ENCODE measurements around the gene CAPN2.

DNA sequence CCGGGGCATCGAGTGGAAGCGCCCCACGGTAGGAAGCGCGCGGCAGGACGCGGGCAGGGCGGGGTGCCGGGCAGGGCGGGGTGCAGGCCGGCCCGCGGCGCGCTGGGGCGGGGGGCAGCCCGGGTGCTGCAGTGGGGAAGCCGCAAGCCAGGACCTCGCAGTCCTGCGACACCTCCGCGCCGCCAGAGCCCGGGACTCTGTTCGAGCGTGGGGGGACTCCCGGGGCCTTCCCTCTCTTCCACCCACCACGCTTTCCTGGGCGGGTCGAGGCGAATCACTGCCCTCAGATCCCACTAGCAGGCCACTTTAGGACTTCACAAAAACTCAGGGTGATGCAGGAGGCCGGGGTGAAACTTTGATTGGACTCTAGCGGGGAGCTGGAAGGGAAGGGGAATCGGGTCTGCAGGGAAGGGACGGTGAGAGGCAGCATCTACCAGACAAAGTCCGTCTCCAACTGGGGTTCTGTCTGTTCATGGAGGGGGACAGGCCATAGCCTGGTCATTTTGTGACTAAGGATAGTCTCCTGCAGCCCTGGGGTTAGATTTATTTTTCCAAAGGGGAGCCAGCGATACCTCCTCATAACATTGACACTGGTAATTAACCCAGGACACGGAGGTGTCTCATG lies 623 bp downstream of the CAPN2 start:
- no peak for TF ChIP-seq POLR2AphosphoS5 (IDR thresholded peaks at IDR 0.05)
- TF ChIP-seq, protein P1, sequence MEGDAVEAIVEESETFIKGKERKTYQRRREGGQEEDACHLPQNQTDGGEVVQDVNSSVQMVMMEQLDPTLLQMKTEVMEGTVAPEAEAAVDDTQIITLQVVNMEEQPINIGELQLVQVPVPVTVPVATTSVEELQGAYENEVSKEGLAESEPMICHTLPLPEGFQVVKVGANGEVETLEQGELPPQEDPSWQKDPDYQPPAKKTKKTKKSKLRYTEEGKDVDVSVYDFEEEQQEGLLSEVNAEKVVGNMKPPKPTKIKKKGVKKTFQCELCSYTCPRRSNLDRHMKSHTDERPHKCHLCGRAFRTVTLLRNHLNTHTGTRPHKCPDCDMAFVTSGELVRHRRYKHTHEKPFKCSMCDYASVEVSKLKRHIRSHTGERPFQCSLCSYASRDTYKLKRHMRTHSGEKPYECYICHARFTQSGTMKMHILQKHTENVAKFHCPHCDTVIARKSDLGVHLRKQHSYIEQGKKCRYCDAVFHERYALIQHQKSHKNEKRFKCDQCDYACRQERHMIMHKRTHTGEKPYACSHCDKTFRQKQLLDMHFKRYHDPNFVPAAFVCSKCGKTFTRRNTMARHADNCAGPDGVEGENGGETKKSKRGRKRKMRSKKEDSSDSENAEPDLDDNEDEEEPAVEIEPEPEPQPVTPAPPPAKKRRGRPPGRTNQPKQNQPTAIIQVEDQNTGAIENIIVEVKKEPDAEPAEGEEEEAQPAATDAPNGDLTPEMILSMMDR (IDR thresholded peaks at IDR 0.05 in 8 of 11, conservative IDR thresholded peaks at IDR 0.05 in 3 of 11), result no peak
- no peak for TF ChIP-seq POLR2A (IDR thresholded peaks at IDR 0.05)

All from spleen (tissue), 7 donors.